IPS DF 4.7 (cell line): ENCODE measurements around the gene ASZ1.

Experiments used
- DNase-seq: peaks from one replicate; pipeline ENCODE4 v3.0.0-alpha.2; 2013; ENCODE audit warnings: low spot score; ENCODE audit errors: extremely low read depth

ASZ1 gene

GRCh38 chr7:117346161-117346560 lies 81.1 kb downstream of the ASZ1 start:
- DNase-seq = no peak

- DNase-seq = no peak
Observed at GRCh38 chr7:117338020-117338419, 89.3 kb downstream of the ASZ1 start.

GRCh38 chr7:117333168-117333567 lies 94.1 kb downstream of the ASZ1 start:
- no peak for DNase-seq

- DNase-seq = no peak
Observed at GRCh38 chr7:117332031-117332430, 95.3 kb downstream of the ASZ1 start.

- no peak for DNase-seq
Observed at GRCh38 chr7:117325836-117326235, 101.5 kb downstream of the ASZ1 start.

GRCh38 chr7:117324960-117325359 lies 102.3 kb downstream of the ASZ1 start:
- no peak for DNase-seq

- no peak for DNase-seq
Observed at GRCh38 chr7:117323851-117324711, 103.2 kb downstream of the ASZ1 start.

- DNase-seq = no peak
Observed at GRCh38 chr7:117323305-117323850, 103.9 kb downstream of the ASZ1 start.

GRCh38 chr7:117322741-117323304 lies 104.5 kb downstream of the ASZ1 start, which contains the start of gene WNT2:
Gene WNT2 (minus strand): TSS chr7:117323058. CDS start chr7:117322989, 69 bp downstream.
- DNase-seq = no peak

GRCh38 chr7:117320523-117320922 lies 106.8 kb downstream of the ASZ1 start:
- DNase-seq = no peak

- DNase-seq = no peak
Observed at GRCh38 chr7:117319181-117319580, 108.1 kb downstream of the ASZ1 start.

GRCh38 chr7:117313582-117313981 lies 113.7 kb downstream of the ASZ1 start:
- no peak for DNase-seq
